MM.1S (cell line): Measurements from ENCODE around the gene MAJIN.

Experiments used
- EZH2 ChIP-seq: fragments of 300-600 bp; sonication (generic); optimal IDR thresholded peaks from 2 replicates; pipeline ENCODE3; 2017; ENCODE audit warnings: low read depth, mild to moderate bottlenecking, antibody characterized with exemption, low read length, mixed read lengths
- EZH2phosphoT487 ChIP-seq: fragments of 300-600 bp; sonication (generic); IDR thresholded peaks from 2 replicates; pipeline ENCODE4 v1.6.1; 2018; ENCODE audit warnings: antibody characterized with exemption, low read length
- TF ChIP-seq, protein P1 (sequence below): fragments of 300-600 bp; sonication (generic); IDR thresholded peaks from 2 replicates; pipeline ENCODE4 v1.5.1; 2016; ENCODE audit warnings: antibody characterized with exemption, low read length, mixed read lengths

DNA sequence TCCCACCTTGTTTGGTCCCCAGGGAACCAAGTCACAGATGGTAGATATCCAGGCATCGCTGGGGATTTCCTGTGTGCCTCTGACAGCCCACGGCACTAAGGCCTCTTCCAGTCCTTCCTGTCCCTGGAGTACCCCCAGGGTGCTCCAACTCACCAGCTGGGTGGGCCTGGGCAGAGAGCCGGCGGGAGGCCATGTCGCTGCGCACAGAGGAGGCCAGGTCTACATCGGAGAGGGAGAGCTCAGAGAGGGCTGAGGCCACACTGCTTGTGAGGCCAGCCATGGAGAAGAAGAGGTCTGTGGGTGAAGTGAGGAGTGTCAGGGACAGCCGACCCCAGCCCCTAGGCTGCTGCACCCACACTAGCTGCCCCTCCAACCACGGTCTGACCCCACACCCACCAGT is 60.2 kb downstream of the MAJIN start:
- TF ChIP-seq EZH2 (no peak), EZH2phosphoT487 (no peak)
- TF ChIP-seq, protein P1, sequence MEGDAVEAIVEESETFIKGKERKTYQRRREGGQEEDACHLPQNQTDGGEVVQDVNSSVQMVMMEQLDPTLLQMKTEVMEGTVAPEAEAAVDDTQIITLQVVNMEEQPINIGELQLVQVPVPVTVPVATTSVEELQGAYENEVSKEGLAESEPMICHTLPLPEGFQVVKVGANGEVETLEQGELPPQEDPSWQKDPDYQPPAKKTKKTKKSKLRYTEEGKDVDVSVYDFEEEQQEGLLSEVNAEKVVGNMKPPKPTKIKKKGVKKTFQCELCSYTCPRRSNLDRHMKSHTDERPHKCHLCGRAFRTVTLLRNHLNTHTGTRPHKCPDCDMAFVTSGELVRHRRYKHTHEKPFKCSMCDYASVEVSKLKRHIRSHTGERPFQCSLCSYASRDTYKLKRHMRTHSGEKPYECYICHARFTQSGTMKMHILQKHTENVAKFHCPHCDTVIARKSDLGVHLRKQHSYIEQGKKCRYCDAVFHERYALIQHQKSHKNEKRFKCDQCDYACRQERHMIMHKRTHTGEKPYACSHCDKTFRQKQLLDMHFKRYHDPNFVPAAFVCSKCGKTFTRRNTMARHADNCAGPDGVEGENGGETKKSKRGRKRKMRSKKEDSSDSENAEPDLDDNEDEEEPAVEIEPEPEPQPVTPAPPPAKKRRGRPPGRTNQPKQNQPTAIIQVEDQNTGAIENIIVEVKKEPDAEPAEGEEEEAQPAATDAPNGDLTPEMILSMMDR: no peak
